ENCODE data around the gene RPH3AL.

RPH3AL gene

GRCh38 chr17:343211-343610 lies 9.4 kb downstream of the RPH3AL start:
- H3K27me3 ChIP-seq (replicated peaks) = no peaks in the 10 kb centered on the region

GRCh38 chr17:340074-340473 lies 12.5 kb downstream of the RPH3AL start:
- H3K27me3 ChIP-seq (replicated peaks) = peaks cover 2% of the 10 kb centered on the region
- TF ChIP-seq CTCF (IDR thresholded peaks at IDR 0.05; ENCODE audit: low read depth, low read length, missing control alignments) = no peak
- in situ Hi-C loops (cut with HindIII; ENCODE audit: low pct_ligation_motif_present, low sequenced_read_pairs) = no loop called here
- H3K27ac ChIP-seq = no peak overlapping the region
- H3K36me3 ChIP-seq (replicated peaks) = no peaks in the 10 kb centered on the region
- DNase-seq = no peak
- no peak overlapping the region for H3K4me3 ChIP-seq (ENCODE audit: low read depth, low read length)

More at GRCh38 chr17:343211-343610, 9.4 kb downstream of the RPH3AL start:
- DNase-seq = no peak
- Histone ChIP-seq H3K4me3 (ENCODE audit: low read depth, low read length) (no peak overlapping the region), H3K36me3 (replicated peaks) (no peaks in the 10 kb centered on the region), H3K27ac (no peak overlapping the region)
- in situ Hi-C loops (cut with HindIII; ENCODE audit: low pct_ligation_motif_present, low sequenced_read_pairs) = no loop called here
- TF ChIP-seq CTCF (IDR thresholded peaks at IDR 0.05; ENCODE audit: low read depth, low read length, missing control alignments) = no peak

- Histone ChIP-seq H3K27me3 (replicated peaks) (peaks cover 2% of the 10 kb centered on the region), H3K36me3 (replicated peaks) (no peaks in the 10 kb centered on the region), H3K27ac (no peak overlapping the region), H3K4me3 (ENCODE audit: low read depth, low read length) (no peak overlapping the region)
- TF ChIP-seq CTCF (IDR thresholded peaks at IDR 0.05; ENCODE audit: low read depth, low read length, missing control alignments) = no peak
- in situ Hi-C loops (cut with HindIII; ENCODE audit: low pct_ligation_motif_present, low sequenced_read_pairs) = no loop called here
- no peak for DNase-seq
Observed at GRCh38 chr17:339193-340061, 13.2 kb downstream of the RPH3AL start.

- Histone ChIP-seq H3K4me3 (ENCODE audit: low read depth, low read length) (no peak overlapping the region), H3K27ac (no peak overlapping the region), H3K36me3 (replicated peaks) (no peaks in the 10 kb centered on the region), H3K27me3 (replicated peaks) (peaks cover 6% of the 10 kb centered on the region)
- no peak for DNase-seq
- no peak for TF ChIP-seq CTCF (IDR thresholded peaks at IDR 0.05; ENCODE audit: low read depth, low read length, missing control alignments)
- in situ Hi-C loops (cut with HindIII; ENCODE audit: low pct_ligation_motif_present, low sequenced_read_pairs) = no loop called here
Observed at GRCh38 chr17:338442-339192, 14.0 kb downstream of the RPH3AL start.

GRCh38 chr17:337866-338265 lies 14.7 kb downstream of the RPH3AL start:
- H3K27ac ChIP-seq = no peak overlapping the region
- DNase-seq = no peak
- TF ChIP-seq CTCF (IDR thresholded peaks at IDR 0.05; ENCODE audit: low read depth, low read length, missing control alignments) = no peak
- H3K36me3 ChIP-seq (replicated peaks) = no peaks in the 10 kb centered on the region
- no peak overlapping the region for H3K4me3 ChIP-seq (ENCODE audit: low read depth, low read length)
- in situ Hi-C loops (cut with HindIII; ENCODE audit: low pct_ligation_motif_present, low sequenced_read_pairs) = no loop called here
- peaks cover 8% of the 10 kb centered on the region for H3K27me3 ChIP-seq (replicated peaks)

Data from brain microvascular endothelial cell (primary cell).